Midbrain (tissue), 1 donor: ENCODE measurements around the gene HRC.
"Not testable (repeated sequence)": the region's sequence is repeated elsewhere in the genome, so short reads cannot be mapped to it uniquely, and the experiment has no call there.

Source experiments
- DNase-seq: peaks from one replicate; lab custom pipeline; 2025; lab: John Stamatoyannopoulos, UW

The HRC gene

GRCh38 chr19:49135686-49136085 is 19.5 kb downstream of the HRC start:
- no peak for DNase-seq

GRCh38 chr19:49133621-49134454 is 21.4 kb downstream of the HRC start:
- no peak for DNase-seq

GRCh38 chr19:49132974-49133609 is 22.1 kb downstream of the HRC start:
- no peak for DNase-seq

GRCh38 chr19:49130325-49130724 is 24.9 kb downstream of the HRC start:
- DNase-seq, result peak; percentile 9

GRCh38 chr19:49129238-49129583 is 26.0 kb downstream of the HRC start:
- no peak for DNase-seq

- no peak for DNase-seq
Measured at GRCh38 chr19:49128545-49129237, 26.5 kb downstream of the HRC start.

GRCh38 chr19:49127674-49128544 is 27.3 kb downstream of the HRC start:
- DNase-seq, result peak; percentile 97

GRCh38 chr19:49127225-49127624 is 28.0 kb downstream of the HRC start:
- DNase-seq, result not testable (repeated sequence)

GRCh38 chr19:49126575-49126974 is 28.6 kb downstream of the HRC start:
- no peak for DNase-seq

- no peak for DNase-seq
Measured at GRCh38 chr19:49125025-49125731, 30.0 kb downstream of the HRC start.

GRCh38 chr19:49123285-49123684 is 31.9 kb downstream of the HRC start:
- DNase-seq, result not testable (repeated sequence)

- DNase-seq, result peak; percentile 18
Measured at GRCh38 chr19:49121841-49122240, 33.4 kb downstream of the HRC start.

- DNase-seq, result no peak
Measured at GRCh38 chr19:49120868-49121267, 34.3 kb downstream of the HRC start.

GRCh38 chr19:49120325-49120683 is 34.9 kb downstream of the HRC start:
- DNase-seq, result no peak

GRCh38 chr19:49119411-49120324 is 35.5 kb downstream of the HRC start, which contains the start of gene PPFIA3:
Gene PPFIA3 (plus strand): TSS chr19:49119544. CDS start chr19:49127874, 8,330 bp downstream.
- peak; percentile 42 for DNase-seq

- DNase-seq, result peak; percentile 96
Measured at GRCh38 chr19:49118565-49119410, 36.4 kb downstream of the HRC start, which contains the start of gene C19orf73. Gene C19orf73 (minus strand): TSS chr19:49119143. CDS start chr19:49119022, 121 bp downstream.

- DNase-seq, result no peak
Measured at GRCh38 chr19:49117677-49118564, 37.3 kb downstream of the HRC start.

GRCh38 chr19:49116544-49116943 is 38.7 kb downstream of the HRC start:
- DNase-seq, result no peak
